ENCODE results near the gene NEK9.

Gene NEK9

DNA sequence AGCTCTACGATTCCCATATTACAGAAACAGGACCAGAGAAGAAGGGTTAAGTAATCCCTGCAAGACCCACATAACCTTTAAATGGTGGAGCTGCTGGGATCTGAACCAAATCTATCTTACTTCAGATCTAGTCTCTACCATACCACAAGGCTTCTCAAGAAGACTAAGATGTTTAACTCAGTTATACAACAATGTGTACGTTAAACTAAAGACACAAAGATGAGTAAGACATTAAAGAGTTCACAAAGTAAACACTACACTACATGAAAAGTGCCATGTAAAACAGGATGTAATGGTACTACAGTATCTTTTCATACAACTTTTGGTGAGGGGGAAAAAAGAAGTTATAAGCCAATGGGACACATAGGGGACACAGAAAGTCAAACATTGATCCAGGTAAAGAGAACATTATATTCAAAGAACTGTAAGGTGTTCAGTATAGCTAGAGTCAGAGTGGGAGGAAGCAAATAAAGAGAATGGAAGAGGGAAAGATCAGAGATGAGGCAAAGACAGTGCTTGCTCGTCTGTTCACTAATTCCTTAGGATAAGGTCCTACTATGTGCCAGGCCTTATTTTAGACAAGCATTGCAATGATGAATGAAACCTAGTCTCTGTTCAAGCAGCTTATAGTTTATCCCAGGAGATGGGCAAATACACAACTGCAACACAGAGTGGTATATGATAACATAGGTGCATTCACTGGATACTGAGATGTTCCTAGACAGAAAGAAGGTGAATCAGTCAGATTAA, 41.9 kb upstream of the NEK9 start:
- ATAC-seq = no peak
- no peak for TF ChIP-seq ESRRG (CRISPR knock-in tag; IDR thresholded peaks at IDR 0.05)
- TF ChIP-seq, protein P1, sequence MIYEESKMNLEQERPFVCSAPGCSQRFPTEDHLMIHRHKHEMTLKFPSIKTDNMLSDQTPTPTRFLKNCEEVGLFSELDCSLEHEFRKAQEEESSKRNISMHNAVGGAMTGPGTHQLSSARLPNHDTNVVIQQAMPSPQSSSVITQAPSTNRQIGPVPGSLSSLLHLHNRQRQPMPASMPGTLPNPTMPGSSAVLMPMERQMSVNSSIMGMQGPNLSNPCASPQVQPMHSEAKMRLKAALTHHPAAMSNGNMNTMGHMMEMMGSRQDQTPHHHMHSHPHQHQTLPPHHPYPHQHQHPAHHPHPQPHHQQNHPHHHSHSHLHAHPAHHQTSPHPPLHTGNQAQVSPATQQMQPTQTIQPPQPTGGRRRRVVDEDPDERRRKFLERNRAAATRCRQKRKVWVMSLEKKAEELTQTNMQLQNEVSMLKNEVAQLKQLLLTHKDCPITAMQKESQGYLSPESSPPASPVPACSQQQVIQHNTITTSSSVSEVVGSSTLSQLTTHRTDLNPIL (CRISPR knock-in tag; IDR thresholded peaks at IDR 0.05; ENCODE audit: low read depth) = no peak
- no peak for TF ChIP-seq TOX (CRISPR knock-in tag; IDR thresholded peaks at IDR 0.05; ENCODE audit: borderline replicate concordance)
- no peak for TF ChIP-seq SNAI2 (CRISPR knock-in tag; IDR thresholded peaks at IDR 0.05)
- TF ChIP-seq, protein P2, sequence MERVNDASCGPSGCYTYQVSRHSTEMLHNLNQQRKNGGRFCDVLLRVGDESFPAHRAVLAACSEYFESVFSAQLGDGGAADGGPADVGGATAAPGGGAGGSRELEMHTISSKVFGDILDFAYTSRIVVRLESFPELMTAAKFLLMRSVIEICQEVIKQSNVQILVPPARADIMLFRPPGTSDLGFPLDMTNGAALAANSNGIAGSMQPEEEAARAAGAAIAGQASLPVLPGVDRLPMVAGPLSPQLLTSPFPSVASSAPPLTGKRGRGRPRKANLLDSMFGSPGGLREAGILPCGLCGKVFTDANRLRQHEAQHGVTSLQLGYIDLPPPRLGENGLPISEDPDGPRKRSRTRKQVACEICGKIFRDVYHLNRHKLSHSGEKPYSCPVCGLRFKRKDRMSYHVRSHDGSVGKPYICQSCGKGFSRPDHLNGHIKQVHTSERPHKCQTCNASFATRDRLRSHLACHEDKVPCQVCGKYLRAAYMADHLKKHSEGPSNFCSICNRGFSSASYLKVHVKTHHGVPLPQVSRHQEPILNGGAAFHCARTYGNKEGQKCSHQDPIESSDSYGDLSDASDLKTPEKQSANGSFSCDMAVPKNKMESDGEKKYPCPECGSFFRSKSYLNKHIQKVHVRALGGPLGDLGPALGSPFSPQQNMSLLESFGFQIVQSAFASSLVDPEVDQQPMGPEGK (CRISPR knock-in tag; IDR thresholded peaks at IDR 0.05; ENCODE audit: borderline replicate concordance) = no peak
- TF ChIP-seq, protein P3, sequence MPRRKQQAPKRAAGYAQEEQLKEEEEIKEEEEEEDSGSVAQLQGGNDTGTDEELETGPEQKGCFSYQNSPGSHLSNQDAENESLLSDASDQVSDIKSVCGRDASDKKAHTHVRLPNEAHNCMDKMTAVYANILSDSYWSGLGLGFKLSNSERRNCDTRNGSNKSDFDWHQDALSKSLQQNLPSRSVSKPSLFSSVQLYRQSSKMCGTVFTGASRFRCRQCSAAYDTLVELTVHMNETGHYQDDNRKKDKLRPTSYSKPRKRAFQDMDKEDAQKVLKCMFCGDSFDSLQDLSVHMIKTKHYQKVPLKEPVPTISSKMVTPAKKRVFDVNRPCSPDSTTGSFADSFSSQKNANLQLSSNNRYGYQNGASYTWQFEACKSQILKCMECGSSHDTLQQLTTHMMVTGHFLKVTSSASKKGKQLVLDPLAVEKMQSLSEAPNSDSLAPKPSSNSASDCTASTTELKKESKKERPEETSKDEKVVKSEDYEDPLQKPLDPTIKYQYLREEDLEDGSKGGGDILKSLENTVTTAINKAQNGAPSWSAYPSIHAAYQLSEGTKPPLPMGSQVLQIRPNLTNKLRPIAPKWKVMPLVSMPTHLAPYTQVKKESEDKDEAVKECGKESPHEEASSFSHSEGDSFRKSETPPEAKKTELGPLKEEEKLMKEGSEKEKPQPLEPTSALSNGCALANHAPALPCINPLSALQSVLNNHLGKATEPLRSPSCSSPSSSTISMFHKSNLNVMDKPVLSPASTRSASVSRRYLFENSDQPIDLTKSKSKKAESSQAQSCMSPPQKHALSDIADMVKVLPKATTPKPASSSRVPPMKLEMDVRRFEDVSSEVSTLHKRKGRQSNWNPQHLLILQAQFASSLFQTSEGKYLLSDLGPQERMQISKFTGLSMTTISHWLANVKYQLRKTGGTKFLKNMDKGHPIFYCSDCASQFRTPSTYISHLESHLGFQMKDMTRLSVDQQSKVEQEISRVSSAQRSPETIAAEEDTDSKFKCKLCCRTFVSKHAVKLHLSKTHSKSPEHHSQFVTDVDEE (CRISPR knock-in tag; IDR thresholded peaks at IDR 0.05) = no peak
- TF ChIP-seq ARNTL (CRISPR knock-in tag; IDR thresholded peaks at IDR 0.05; ENCODE audit: borderline replicate concordance, low read depth) = no peak

DNA sequence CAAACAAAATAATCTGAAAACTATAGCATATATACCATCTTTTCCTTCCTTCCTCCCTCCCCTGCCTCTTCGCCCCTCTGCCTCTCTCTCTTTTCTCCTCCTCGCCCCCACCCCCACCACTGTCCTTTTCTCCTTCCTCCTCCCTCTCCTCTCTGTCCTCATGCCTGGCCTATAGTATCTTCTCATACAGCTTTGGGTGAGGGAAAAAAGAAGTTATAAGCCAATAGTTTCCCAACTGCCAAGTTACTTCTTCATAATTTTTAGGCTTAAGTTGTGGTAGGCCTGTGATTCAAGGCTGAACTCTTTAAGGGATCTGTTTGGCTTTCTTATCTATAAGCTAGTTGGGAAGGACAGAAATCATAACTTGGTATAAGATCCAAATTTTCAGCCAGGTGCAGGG, 40.5 kb upstream of the NEK9 start:
- no peak for ATAC-seq
- TF ChIP-seq ZFP30 (CRISPR knock-in tag; IDR thresholded peaks at IDR 0.05) = no peak
- TF ChIP-seq ZC3H10 (CRISPR knock-in tag; IDR thresholded peaks at IDR 0.05) = no peak
- TF ChIP-seq OSR1 (CRISPR knock-in tag; IDR thresholded peaks at IDR 0.05) = no peak
- no peak for TF ChIP-seq GLIS3 (CRISPR knock-in tag; IDR thresholded peaks at IDR 0.05)

DNA sequence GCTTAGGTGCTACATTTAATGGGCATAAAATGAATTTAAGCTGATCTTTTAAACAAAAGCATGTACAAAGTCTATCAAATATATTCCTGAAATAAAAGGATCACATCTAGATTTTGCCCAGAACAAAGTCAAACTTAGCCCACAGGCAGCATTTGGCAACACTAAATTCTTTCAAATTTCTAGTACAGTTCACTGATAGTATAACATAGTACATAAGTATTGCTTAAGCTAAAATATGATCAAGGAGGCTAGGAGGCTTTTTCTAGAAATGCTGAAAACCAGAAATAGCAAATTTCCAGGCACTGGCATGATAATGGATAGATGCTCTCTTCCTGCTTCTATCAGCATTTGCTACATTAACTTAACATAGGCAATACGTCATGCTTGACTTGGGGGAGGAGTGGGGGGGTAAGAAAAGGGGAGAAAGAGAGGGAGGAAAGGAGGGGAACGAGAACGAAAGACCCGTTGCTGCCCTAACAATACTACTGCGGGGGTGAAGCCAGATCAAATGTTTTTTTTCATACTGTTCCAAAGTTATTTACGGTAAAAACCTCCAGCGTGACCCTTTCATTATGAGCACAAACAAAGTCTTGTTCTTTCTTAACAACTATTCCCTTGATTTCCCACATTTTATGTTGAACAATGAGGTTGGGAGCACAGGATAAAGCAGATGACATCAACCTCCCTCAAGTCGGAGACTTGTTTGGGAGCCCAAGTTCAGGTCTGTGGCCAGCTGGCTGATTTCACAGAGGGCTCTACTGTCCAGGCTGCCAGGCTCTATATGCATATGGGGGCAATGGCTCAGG, 38.9 kb upstream of the NEK9 start:
- TF ChIP-seq ZNF8 (CRISPR knock-in tag; IDR thresholded peaks at IDR 0.05) (no peak), BACH2 (CRISPR knock-in tag; IDR thresholded peaks at IDR 0.05; ENCODE audit: borderline replicate concordance) (no peak), CSDC2 (CRISPR knock-in tag; IDR thresholded peaks at IDR 0.05) (no peak), ZC3H10 (CRISPR knock-in tag; IDR thresholded peaks at IDR 0.05) (no peak), ZNF70 (CRISPR knock-in tag; IDR thresholded peaks at IDR 0.05) (no peak), ZFP30 (CRISPR knock-in tag; IDR thresholded peaks at IDR 0.05) (no peak)
- TF ChIP-seq, protein P1 (CRISPR knock-in tag; IDR thresholded peaks at IDR 0.05; ENCODE audit: low read depth) = no peak
- no peak for ATAC-seq

DNA sequence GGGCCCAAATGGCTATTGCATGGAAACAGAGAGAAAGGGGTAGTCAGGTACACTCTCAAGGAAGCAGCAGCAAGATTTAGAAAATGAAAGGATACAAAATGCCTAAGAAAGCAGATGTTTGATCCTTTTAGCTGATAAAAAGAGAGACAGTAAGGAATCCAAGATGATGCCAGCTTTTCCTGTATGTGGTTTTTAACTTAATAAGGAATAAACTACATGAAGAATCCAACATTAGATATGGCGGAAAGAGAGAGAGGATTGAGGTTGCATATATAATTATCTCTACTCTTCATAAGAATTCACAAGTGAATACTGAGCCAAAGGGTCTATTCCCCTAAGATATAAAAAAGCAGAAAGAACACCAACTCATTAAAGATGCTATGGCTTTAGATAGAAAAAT, 38.0 kb upstream of the NEK9 start:
- ATAC-seq = no peak
- TF ChIP-seq OSR1 (CRISPR knock-in tag; IDR thresholded peaks at IDR 0.05) = no peak
- TF ChIP-seq ZNF565 (CRISPR knock-in tag; conservative IDR thresholded peaks at IDR 0.05; ENCODE audit: low read depth) = no peak
- no peak for TF ChIP-seq CSDC2 (CRISPR knock-in tag; IDR thresholded peaks at IDR 0.05)
- no peak for TF ChIP-seq ZC3H10 (CRISPR knock-in tag; IDR thresholded peaks at IDR 0.05)
- no peak for TF ChIP-seq TOX (CRISPR knock-in tag; IDR thresholded peaks at IDR 0.05; ENCODE audit: borderline replicate concordance)
- no peak for TF ChIP-seq ARNTL (CRISPR knock-in tag; IDR thresholded peaks at IDR 0.05; ENCODE audit: borderline replicate concordance, low read depth)
- no peak for TF ChIP-seq PPARA (CRISPR knock-in tag; IDR thresholded peaks at IDR 0.05; ENCODE audit: borderline replicate concordance)
- TF ChIP-seq, protein P3 (CRISPR knock-in tag; IDR thresholded peaks at IDR 0.05) = no peak
- no peak for TF ChIP-seq ZNF8 (CRISPR knock-in tag; IDR thresholded peaks at IDR 0.05)
- TF ChIP-seq, protein P4, sequence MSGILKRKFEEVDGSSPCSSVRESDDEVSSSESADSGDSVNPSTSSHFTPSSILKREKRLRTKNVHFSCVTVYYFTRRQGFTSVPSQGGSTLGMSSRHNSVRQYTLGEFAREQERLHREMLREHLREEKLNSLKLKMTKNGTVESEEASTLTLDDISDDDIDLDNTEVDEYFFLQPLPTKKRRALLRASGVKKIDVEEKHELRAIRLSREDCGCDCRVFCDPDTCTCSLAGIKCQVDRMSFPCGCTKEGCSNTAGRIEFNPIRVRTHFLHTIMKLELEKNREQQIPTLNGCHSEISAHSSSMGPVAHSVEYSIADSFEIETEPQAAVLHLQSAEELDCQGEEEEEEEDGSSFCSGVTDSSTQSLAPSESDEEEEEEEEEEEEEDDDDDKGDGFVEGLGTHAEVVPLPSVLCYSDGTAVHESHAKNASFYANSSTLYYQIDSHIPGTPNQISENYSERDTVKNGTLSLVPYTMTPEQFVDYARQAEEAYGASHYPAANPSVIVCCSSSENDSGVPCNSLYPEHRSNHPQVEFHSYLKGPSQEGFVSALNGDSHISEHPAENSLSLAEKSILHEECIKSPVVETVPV (CRISPR knock-in tag; IDR thresholded peaks at IDR 0.05) = no peak
- no peak for TF ChIP-seq BACH2 (CRISPR knock-in tag; IDR thresholded peaks at IDR 0.05; ENCODE audit: borderline replicate concordance)
- TF ChIP-seq, protein P5, sequence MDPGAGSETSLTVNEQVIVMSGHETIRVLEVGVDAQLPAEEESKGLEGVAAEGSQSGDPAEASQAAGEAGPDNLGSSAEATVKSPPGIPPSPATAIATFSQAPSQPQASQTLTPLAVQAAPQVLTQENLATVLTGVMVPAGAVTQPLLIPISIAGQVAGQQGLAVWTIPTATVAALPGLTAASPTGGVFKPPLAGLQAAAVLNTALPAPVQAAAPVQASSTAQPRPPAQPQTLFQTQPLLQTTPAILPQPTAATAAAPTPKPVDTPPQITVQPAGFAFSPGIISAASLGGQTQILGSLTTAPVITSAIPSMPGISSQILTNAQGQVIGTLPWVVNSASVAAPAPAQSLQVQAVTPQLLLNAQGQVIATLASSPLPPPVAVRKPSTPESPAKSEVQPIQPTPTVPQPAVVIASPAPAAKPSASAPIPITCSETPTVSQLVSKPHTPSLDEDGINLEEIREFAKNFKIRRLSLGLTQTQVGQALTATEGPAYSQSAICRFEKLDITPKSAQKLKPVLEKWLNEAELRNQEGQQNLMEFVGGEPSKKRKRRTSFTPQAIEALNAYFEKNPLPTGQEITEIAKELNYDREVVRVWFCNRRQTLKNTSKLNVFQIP (CRISPR knock-in tag; IDR thresholded peaks at IDR 0.05; ENCODE audit: borderline replicate concordance, low read depth) = no peak
- no peak for TF ChIP-seq ZFP3 (CRISPR knock-in tag; IDR thresholded peaks at IDR 0.05)

Data from SK-N-SH treated with all-trans-retinoic acid at 6 μM for 48 hours (cell line).